ENCODE data around the gene UBL4B.

GRCh38 chr1:110083061-110083865 is 29.0 kb upstream of the UBL4B start:
- TF ChIP-seq CTCF (IDR thresholded peaks at IDR 0.05; ENCODE audit: poor library complexity) (no peak), EZH2phosphoT487 (IDR thresholded peaks at IDR 0.05; ENCODE audit: low read depth, severe bottlenecking, unreplicated experiment) (no peak)
